GM21367 (cell line): ENCODE measurements around the gene E4F1.

Experiments
- ATAC-seq: cut with Tn5 transposase; IDR thresholded peaks from one replicate; pipeline ENCODE4 v1.9.1; 2021; ENCODE audit not compliant: unreplicated experiment

The E4F1 gene

GRCh38 chr16:2205967-2206313 lies 17.5 kb upstream of the E4F1 start:
- ATAC-seq: peak; percentile 4

GRCh38 chr16:2206420-2206779 lies 17.0 kb upstream of the E4F1 start:
- no peak for ATAC-seq

- no peak for ATAC-seq
These were observed 16.5 kb upstream of the E4F1 start for GRCh38 chr16:2206780-2207433.

- ATAC-seq: no peak
These were observed 15.5 kb upstream of the E4F1 start for GRCh38 chr16:2207872-2208271.

- ATAC-seq: no peak
These were observed 15.1 kb upstream of the E4F1 start for GRCh38 chr16:2208308-2208707.

GRCh38 chr16:2208772-2209171 lies 14.6 kb upstream of the E4F1 start:
- no peak for ATAC-seq

GRCh38 chr16:2209258-2210008 lies 14.0 kb upstream of the E4F1 start:
- no peak for ATAC-seq

GRCh38 chr16:2210009-2210332 lies 13.4 kb upstream of the E4F1 start:
- no peak for ATAC-seq

GRCh38 chr16:2210386-2211365 lies 12.7 kb upstream of the E4F1 start, which contains the start of gene BRICD5:
Gene BRICD5 (minus strand): TSS chr16:2210863. CDS start chr16:2210833, 30 bp downstream.
- no peak for ATAC-seq

- no peak for ATAC-seq
These were observed 11.5 kb upstream of the E4F1 start for GRCh38 chr16:2211923-2212347.

- ATAC-seq: no peak
These were observed 10.7 kb upstream of the E4F1 start for GRCh38 chr16:2212362-2213324.

- no peak for ATAC-seq
These were observed 9.3 kb upstream of the E4F1 start for GRCh38 chr16:2213817-2214718.

- peak; percentile 68 for ATAC-seq
These were observed 8.7 kb upstream of the E4F1 start, which contains the start of gene PGP for GRCh38 chr16:2214719-2214968. Gene PGP (minus strand): TSS chr16:2214840. CDS start chr16:2214777, 63 bp downstream.

- no peak for ATAC-seq
These were observed 7.1 kb upstream of the E4F1 start for GRCh38 chr16:2216330-2216729.

- peak; percentile 2 for ATAC-seq
These were observed 623 bp downstream of the E4F1 start for GRCh38 chr16:2223942-2224486.

GRCh38 chr16:2226245-2226793 lies 2.9 kb downstream of the E4F1 start:
- ATAC-seq: no peak

GRCh38 chr16:2226918-2227317 lies 3.5 kb downstream of the E4F1 start:
- no peak for ATAC-seq

GRCh38 chr16:2228161-2228824 lies 4.9 kb downstream of the E4F1 start:
- ATAC-seq: no peak

GRCh38 chr16:2229091-2229490 lies 5.7 kb downstream of the E4F1 start:
- ATAC-seq: no peak
